ENCODE results near the gene ZZZ3.

- no peak for TF ChIP-seq CTCF (tag by site-specific recombination; IDR thresholded peaks at IDR 0.05)
- no peak for TF ChIP-seq AEBP2 (tag by site-specific recombination; IDR thresholded peaks at IDR 0.05; ENCODE audit: borderline replicate concordance)
- no peak for TF ChIP-seq PBX3 (CRISPR knock-in tag; IDR thresholded peaks at IDR 0.05)
- no peak for TF ChIP-seq ZNF174 (tag by site-specific recombination; IDR thresholded peaks at IDR 0.05)
- TF ChIP-seq KLF9 (tag by site-specific recombination; IDR thresholded peaks at IDR 0.05; ENCODE audit: low read depth): no peak
- TF ChIP-seq ZNF354C (tag by site-specific recombination; IDR thresholded peaks at IDR 0.05; ENCODE audit: borderline replicate concordance, low read depth): no peak
- no peak for TF ChIP-seq ZNF148 (tag by site-specific recombination; IDR thresholded peaks at IDR 0.05; ENCODE audit: borderline replicate concordance)
Measured at GRCh38 chr1:77664939-77665516, 17.4 kb downstream of the ZZZ3 start.

All from HEK293 (cell line).